ENCODE data around the gene LGALS7B. TPM values are rescaled to one million over a fixed set of nuclear protein-coding genes. Genes with fewer than 3 reads are reported as not detected.
"Not testable (repeated sequence)": the region's sequence is repeated elsewhere in the genome, so short reads cannot be mapped to it uniquely, and the experiment has no call there.

Gene LGALS7B
- total and polyA plus RNA-seq, 10 of the 15 experiments (the other 5 are each of a cell fraction or from before 2014, with no cell fraction given) = not detected

DNA sequence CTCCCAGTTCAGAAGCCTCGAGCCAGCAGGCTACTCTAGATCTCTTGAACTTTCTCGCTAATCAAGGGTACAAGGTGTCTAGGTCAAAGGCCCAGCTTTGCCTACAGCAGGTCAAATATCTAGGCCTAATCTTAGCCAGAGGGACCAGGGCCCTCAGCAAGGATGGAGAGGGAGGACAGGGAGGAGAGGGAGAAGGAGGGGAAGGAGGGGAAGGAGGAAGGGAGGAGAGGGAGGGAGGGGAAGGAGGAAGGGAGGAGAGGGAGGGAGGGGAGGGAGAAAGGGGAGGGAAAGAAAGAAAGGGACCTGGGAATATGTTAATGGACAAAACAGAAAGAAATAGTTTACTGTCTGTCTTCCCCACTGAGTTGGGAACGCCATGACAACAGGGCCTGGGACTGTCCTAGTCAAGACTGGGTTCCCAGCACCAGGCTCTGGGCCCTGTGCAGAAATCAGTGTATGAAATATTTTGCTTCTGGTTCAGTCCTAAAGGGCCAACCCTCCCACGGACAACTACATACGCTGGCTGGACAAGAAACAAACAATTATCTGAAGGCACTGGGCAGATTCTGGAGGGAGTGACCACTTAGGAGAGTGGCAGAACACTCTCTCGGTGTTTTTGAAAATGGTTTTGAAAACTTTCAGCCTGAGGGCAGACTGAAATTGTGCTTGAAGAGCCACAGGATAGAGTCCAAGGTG is 38.0 kb downstream of the LGALS7B start:
- BruUV-seq (replicated peaks) = no TSS peak
- H3K9me3 ChIP-seq (replicated peaks; ENCODE audit: control insufficient read depth, insufficient read depth, low read length) = peaks cover 1% of the 10 kb centered on the region; the same call in 1 of the 3 replicates
- no peak overlapping the region for H3K27ac ChIP-seq (ENCODE audit: control insufficient read depth, insufficient read depth)
- no peak for FAIRE-seq
- ChIA-PET POLR2A (no interaction called here), RAD21 (ENCODE audit: unreplicated experiment) (no interaction called here), CTCF (interaction anchor here (1.5 kb wide), 1 partner anchor 60 kb away, joined by 3 read pairs; no protein-coding TSS in a partner anchor), SMC1A (ENCODE audit: uncharacterized antibody, unreplicated experiment) (no interaction called here)
- no peak for ATAC-seq
- 98% methylated on average over 6 of the region's 6 CpGs for WGBS (ENCODE audit: insufficient coverage, insufficient replicate concordance, low lambda C conversion rate, missing lambda C conversion rate)
- no peaks in the 10 kb centered on the region for H3K27me3 ChIP-seq (replicated peaks in 1 of 2; ENCODE audit: control insufficient read depth in 2 of 2, insufficient read depth in 2 of 2, low read length in 1 of 2)
- no peaks in the 10 kb centered on the region for H4K20me1 ChIP-seq (ENCODE audit: control insufficient read depth, insufficient read depth)
- H3K4me1 ChIP-seq (ENCODE audit: control insufficient read depth, insufficient read depth, low read length) = no peaks in the 10 kb centered on the region
- no peak overlapping the region for H2AFZ ChIP-seq (ENCODE audit: control insufficient read depth, low read depth, low read length)
- no peak overlapping the region for H3K4me2 ChIP-seq (ENCODE audit: control insufficient read depth, insufficient read depth)
- DNase-seq (ENCODE audit: low read depth, low spot score) = no peak
- no peak overlapping the region for H3K4me3 ChIP-seq
- in situ Hi-C loops (cut with MboI) = no loop called here
- TF ChIP-seq YBX1 (IDR thresholded peaks at IDR 0.05) (no peak), CBX3 (IDR thresholded peaks at IDR 0.05; ENCODE audit: borderline replicate concordance, low read depth) (no peak), FOS (IDR thresholded peaks at IDR 0.05; ENCODE audit: borderline replicate concordance, extremely low read depth, insufficient read length) (no peak), MTA3 (IDR thresholded peaks at IDR 0.05; ENCODE audit: borderline replicate concordance, low read length) (no peak), RFX5 (IDR thresholded peaks at IDR 0.05; ENCODE audit: low read depth, low read length) (no peak), RELA (IDR thresholded peaks at IDR 0.05; ENCODE audit: borderline replicate concordance, partially characterized antibody) (no peak), CBFB (IDR thresholded peaks at IDR 0.05; ENCODE audit: low read depth) (no peak), SIN3A (IDR thresholded peaks at IDR 0.05; ENCODE audit: low read depth, low read length) (no peak), PAX8 (IDR thresholded peaks at IDR 0.05) (no peak), TARDBP (IDR thresholded peaks at IDR 0.05; ENCODE audit: borderline replicate concordance) (no peak)
- H3K36me3 ChIP-seq (ENCODE audit: control insufficient read depth in 2 of 2, insufficient read depth in 2 of 2, low read length in 1 of 2) = peaks cover 0 to 6% of the 10 kb centered on the region in 2 experiments; a peak in 2 of 4 replicates
- H3K79me2 ChIP-seq (ENCODE audit: control insufficient read depth, insufficient read depth, low read length) = peaks cover 11% of the 10 kb centered on the region
- intact Hi-C loops (cut with micrococcal nuclease; ENCODE audit: unreplicated experiment) = no loop called here
- no peak overlapping the region for H3K9ac ChIP-seq (ENCODE audit: control insufficient read depth, insufficient read depth, low read length)

DNA sequence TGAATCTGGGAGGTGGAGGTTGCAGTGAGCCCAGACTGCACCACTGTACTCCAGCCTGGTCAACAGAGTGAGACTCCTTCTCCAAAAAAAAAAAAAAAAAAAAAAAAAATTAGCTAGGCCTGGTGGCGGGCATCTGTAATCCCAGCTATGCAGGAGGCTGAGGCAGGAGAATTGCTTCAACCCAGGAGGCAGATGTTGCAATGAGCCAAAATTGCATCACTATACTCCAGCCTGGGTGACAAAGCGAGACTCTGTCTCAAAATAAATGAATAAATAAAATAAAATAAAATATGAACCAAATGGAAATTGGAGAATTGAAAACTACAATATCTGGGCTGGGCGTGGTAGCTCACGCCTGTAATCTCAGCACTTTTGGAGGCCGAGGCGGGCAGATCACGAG is 40.2 kb downstream of the LGALS7B start:
- intact Hi-C loops (cut with micrococcal nuclease; ENCODE audit: unreplicated experiment); BruUV-seq (replicated peaks); SMC1A ChIA-PET (ENCODE audit: uncharacterized antibody, unreplicated experiment); H3K4me1 ChIP-seq (ENCODE audit: control insufficient read depth, insufficient read depth, low read length); H3K36me3 ChIP-seq (ENCODE audit: control insufficient read depth in 2 of 2, insufficient read depth in 2 of 2, low read length in 1 of 2); H4K20me1 ChIP-seq (ENCODE audit: control insufficient read depth, insufficient read depth); H3K27me3 ChIP-seq (replicated peaks in 1 of 2; ENCODE audit: control insufficient read depth in 2 of 2, insufficient read depth in 2 of 2, low read length in 1 of 2); H2AFZ ChIP-seq (ENCODE audit: control insufficient read depth, low read depth, low read length); H3K4me2 ChIP-seq (ENCODE audit: control insufficient read depth, insufficient read depth); H3K9ac ChIP-seq (ENCODE audit: control insufficient read depth, insufficient read depth, low read length); FAIRE-seq; H3K4me3 ChIP-seq; DNase-seq (ENCODE audit: low read depth, low spot score); in situ Hi-C loops (cut with MboI); ATAC-seq; H3K27ac ChIP-seq (ENCODE audit: control insufficient read depth, insufficient read depth); H3K9me3 ChIP-seq (replicated peaks; ENCODE audit: control insufficient read depth, insufficient read depth, low read length): not testable (repeated sequence)
- POLR2A ChIA-PET = interaction anchor here (0.6 to 1.0 kb wide), 4 partner anchors 8 to 602 kb away, joined by 3 to 4 read pairs (median 4); no protein-coding TSS in a partner anchor
- WGBS (ENCODE audit: insufficient coverage, insufficient replicate concordance, low lambda C conversion rate, missing lambda C conversion rate) = 99% methylated on average over 7 of the region's 7 CpGs
- RAD21 ChIA-PET (ENCODE audit: unreplicated experiment) = interaction anchor here (0.9 kb wide), 1 partner anchor 40 kb away, joined by 3 read pairs; no protein-coding TSS in a partner anchor
- peaks cover 11% of the 10 kb centered on the region for H3K79me2 ChIP-seq (ENCODE audit: control insufficient read depth, insufficient read depth, low read length)
- CTCF ChIA-PET = interaction anchor here (2.3 kb wide), 1 partner anchor 24 kb away, joined by 8 read pairs; no protein-coding TSS in a partner anchor

All from GM12878 (cell line).